ENCODE measurements around the gene FOXK2.

Gene FOXK2

DNA sequence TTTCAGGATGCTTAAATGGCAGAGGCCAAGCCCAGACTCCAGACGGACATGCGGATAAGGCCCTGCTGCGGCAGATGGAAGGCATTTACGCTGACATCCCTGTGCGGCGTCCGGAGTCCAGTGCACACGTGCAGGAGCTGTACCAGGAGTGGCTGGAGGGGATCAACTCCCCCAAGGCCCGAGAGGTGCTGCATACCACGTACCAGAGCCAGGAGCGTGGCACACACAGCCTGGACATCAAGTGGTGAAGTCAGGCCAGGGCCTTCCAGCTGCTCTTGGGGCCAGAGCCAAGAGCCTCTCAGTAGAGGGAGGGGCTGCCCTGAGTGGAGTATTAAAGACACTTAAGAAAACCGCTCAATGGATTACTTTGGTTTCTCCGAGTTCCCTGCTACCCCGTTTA, 31.6 kb upstream of the FOXK2 start:
- H3K27ac ChIP-seq = peak overlapping the region; percentile 86 to 91
- H3K36me3 ChIP-seq = peaks cover 35 to 58% (median 51%) of the 10 kb centered on the region in 3 donors
- peaks cover 0 to 26% (median 17%) of the 10 kb centered on the region in 4 donors for H3K4me1 ChIP-seq
- no peak overlapping the region for H3K4me3 ChIP-seq
- no peak for DNase-seq
- H3K9me3 ChIP-seq = no peaks in the 10 kb centered on the region
- TF ChIP-seq, protein P1, sequence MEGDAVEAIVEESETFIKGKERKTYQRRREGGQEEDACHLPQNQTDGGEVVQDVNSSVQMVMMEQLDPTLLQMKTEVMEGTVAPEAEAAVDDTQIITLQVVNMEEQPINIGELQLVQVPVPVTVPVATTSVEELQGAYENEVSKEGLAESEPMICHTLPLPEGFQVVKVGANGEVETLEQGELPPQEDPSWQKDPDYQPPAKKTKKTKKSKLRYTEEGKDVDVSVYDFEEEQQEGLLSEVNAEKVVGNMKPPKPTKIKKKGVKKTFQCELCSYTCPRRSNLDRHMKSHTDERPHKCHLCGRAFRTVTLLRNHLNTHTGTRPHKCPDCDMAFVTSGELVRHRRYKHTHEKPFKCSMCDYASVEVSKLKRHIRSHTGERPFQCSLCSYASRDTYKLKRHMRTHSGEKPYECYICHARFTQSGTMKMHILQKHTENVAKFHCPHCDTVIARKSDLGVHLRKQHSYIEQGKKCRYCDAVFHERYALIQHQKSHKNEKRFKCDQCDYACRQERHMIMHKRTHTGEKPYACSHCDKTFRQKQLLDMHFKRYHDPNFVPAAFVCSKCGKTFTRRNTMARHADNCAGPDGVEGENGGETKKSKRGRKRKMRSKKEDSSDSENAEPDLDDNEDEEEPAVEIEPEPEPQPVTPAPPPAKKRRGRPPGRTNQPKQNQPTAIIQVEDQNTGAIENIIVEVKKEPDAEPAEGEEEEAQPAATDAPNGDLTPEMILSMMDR (IDR thresholded peaks at IDR 0.05) = no peak
- no peaks in the 10 kb centered on the region for H3K27me3 ChIP-seq
- intact Hi-C loops (cut with DNase I; ENCODE audit: low total_unique reads) = no loop called here

DNA sequence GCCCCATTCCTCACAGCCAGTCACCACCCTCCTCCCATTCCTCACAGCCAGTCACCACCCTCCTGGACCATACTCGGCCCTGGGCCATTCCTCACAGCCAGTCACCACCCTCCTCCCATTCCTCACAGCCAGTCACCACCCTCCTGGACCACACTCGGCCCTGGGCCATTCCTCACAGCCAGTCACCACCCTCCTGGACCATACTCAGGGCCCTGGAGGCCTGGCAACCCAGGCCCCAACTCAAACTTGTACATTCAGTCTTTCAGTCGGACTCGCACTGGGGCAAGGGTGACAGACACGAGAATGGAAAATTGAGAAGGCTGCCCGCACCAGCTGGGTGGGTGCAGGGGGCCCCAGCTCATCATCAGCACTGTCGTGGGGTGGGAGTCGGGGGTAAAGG, 30.4 kb upstream of the FOXK2 start:
- Histone ChIP-seq H3K36me3 (peaks cover 29 to 46% (median 41%) of the 10 kb centered on the region in 3 donors), H3K4me3 (no peak overlapping the region), H3K4me1 (peaks cover 0 to 38% (median 24%) of the 10 kb centered on the region in 4 donors), H3K9me3 (no peaks in the 10 kb centered on the region), H3K27ac (peak overlapping the region; percentile 86 to 91), H3K27me3 (no peaks in the 10 kb centered on the region)
- DNase-seq = peak; percentile 86 to 97
- TF ChIP-seq, protein P1 (IDR thresholded peaks at IDR 0.05) = no peak
- intact Hi-C loops (cut with DNase I; ENCODE audit: low total_unique reads) = no loop called here

DNA sequence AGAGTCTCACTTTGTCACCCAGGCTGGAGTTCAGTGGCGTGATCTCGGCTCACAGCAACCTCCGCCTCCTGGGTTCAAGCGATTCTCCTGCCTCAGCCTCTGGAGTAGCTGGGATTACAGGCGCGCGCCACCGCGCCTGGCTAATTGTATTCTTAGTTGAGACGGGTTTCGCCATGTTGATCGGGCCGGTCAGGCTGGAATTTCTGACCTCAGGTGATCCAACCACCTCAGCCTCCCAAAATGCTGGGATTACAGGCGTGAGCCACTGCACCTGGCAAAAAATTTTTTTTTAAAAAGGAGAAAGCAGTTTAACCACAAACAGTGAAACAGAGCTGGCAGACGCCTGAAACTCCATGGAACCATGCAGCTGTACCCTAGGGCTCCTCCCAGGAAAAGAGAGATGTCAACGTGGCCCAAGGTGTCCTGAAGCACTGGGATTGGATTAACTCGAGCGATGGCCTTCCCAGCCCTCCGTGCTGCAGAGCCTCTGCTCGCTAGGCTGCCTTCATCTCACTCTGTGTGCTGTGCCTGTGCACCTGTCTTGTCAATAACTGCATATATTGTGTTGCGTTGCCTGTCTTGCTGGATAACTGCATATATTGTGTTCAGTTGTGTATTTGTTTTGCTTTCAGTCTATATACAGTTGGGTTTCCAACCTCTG, 29.6 kb upstream of the FOXK2 start:
- peak overlapping the region; percentile 86 to 91 for H3K27ac ChIP-seq
- peaks cover 20 to 37% (median 32%) of the 10 kb centered on the region in 3 donors for H3K36me3 ChIP-seq
- H3K4me1 ChIP-seq = peaks cover 0 to 47% (median 29%) of the 10 kb centered on the region in 4 donors
- H3K9me3 ChIP-seq = no peaks in the 10 kb centered on the region
- intact Hi-C loops (cut with DNase I; ENCODE audit: low total_unique reads) = loop anchor here (5.0 kb wide), 1 partner anchor 38 kb away; the partner anchor contains the start of gene CYBC1
- TF ChIP-seq, protein P1 (IDR thresholded peaks at IDR 0.05) = no peak
- H3K27me3 ChIP-seq = no peaks in the 10 kb centered on the region
- no peak for DNase-seq
- H3K4me3 ChIP-seq = no peak overlapping the region

DNA sequence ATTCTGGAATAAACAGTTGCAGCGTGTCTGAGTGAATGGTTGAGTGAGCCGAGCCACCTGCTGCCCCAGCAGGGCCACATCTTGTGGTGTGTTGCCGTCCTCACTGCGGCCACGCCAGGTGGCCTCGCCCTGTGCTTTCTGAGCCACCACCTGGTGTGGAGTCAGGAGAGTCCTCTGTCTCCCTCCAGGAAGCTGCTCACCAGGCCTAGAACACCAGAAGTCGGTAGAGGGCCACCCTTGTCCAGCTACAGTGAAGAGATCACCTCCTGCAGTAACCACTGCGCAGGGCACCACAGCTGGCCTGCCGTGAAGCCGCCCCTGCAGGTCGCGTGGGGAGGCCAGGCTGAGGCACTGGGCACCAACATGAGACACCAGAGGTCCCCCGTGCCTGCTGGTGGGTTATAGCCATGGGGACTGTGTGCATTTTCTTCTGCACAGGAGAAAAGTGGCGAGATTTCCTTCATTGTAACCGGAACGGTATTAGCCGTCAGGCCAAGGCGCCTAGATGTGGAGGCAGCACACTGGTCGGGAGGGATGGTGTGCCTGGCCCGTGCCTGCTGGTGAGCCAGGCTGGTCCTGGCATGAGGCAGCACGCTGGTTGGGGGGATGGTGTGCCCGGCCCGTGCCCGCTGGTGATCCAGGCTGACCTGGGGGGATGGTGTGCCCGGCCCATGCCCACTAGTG, 28.9 kb upstream of the FOXK2 start:
- Histone ChIP-seq H3K36me3 (peaks cover 14 to 30% (median 25%) of the 10 kb centered on the region in 3 donors), H3K27ac (peak overlapping the region; percentile 86 to 91), H3K4me3 (no peak overlapping the region), H3K4me1 (peaks cover 0 to 51% (median 29%) of the 10 kb centered on the region in 4 donors), H3K27me3 (no peaks in the 10 kb centered on the region), H3K9me3 (no peaks in the 10 kb centered on the region)
- intact Hi-C loops (cut with DNase I; ENCODE audit: low total_unique reads) = loop anchor here (5.0 kb wide), 1 partner anchor 38 kb away; the partner anchor contains the start of gene CYBC1
- DNase-seq = no peak
- TF ChIP-seq, protein P1 (IDR thresholded peaks at IDR 0.05) = no peak

DNA sequence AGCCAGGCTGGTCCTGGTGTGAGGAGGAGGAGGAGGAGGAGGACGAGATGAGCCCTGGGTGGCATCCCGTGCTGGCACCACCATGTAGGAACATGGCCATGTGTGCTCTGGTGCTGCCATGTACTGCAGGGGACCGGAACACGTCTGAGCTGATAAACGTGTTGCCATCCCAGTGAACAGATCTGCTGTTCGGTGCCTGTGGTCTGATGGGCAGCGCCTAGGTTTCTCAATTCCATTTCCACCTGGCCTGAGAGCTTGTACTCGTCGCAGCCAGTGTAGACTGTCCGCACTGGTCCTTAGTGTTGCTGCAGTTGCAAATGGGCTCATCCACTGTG, 28.4 kb upstream of the FOXK2 start:
- intact Hi-C loops (cut with DNase I; ENCODE audit: low total_unique reads) = loop anchor here (5.0 kb wide), 1 partner anchor 39 kb away; the partner anchor contains the start of gene CYBC1

More for the DNA sequence above, 28.4 kb upstream of the FOXK2 start:
- Histone ChIP-seq H3K27ac (peak overlapping the region; percentile 86 to 91), H3K4me3 (no peak overlapping the region), H3K4me1 (peaks cover 0 to 56% (median 29%) of the 10 kb centered on the region in 4 donors), H3K36me3 (peaks cover 9 to 25% (median 20%) of the 10 kb centered on the region in 3 donors), H3K9me3 (no peaks in the 10 kb centered on the region), H3K27me3 (no peaks in the 10 kb centered on the region)
- DNase-seq = no peak
- TF ChIP-seq, protein P1 (IDR thresholded peaks at IDR 0.05) = no peak
